ENCODE data around the gene STX10.
"Not testable (repeated sequence)": the region's sequence is repeated elsewhere in the genome, so short reads cannot be mapped to it uniquely, and the experiment has no call there.

STX10 gene, protein sequence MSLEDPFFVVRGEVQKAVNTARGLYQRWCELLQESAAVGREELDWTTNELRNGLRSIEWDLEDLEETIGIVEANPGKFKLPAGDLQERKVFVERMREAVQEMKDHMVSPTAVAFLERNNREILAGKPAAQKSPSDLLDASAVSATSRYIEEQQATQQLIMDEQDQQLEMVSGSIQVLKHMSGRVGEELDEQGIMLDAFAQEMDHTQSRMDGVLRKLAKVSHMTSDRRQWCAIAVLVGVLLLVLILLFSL
- 51.3 to 63.4 (median 59.5) reads per million in 4 experiments for total RNA-seq

DNA sequence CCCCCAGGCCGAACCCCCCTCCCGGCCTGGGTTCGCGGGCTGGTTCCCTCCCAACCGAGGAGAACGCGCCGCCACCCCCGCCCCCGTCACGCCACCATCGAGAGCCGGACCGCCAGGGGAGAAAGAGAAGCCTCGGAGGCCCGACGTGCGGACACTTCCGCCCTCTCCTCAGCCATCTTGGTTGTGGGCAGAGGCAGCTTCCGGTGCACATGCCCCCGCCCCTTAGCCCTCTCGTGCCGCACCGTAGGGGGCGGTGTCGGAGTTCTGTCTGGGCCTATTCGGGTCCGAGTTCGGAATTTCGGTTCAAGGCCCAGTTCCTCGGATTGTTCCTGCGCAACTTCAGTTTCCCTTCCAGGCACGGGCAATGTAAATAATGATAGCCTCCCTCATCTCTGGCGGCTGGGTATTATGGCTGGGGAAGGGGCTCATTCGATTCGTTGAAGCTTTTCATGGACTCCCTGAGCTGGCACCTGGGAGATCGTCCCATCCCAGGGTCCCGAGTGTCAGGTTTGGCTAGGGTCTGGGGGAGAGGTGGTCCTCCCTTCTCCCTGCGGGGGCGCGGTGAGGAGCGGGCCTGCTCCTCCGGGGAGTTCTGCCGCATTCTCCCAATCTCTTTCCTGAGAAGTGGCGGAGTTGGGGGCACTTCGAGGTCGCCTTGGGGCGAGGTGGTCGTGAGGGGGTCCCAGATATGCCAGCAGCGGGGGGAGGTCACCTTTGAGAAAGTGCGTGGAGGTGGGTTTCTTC, at the start of gene STX10, which contains the start of gene IER2:
STX10 (minus strand) TSS at position 189 of the 744 bp plus-strand sequence. CDS start 202 bp downstream, outside the sequence.
IER2 (plus strand) TSS at position 225 of the 744 bp plus-strand sequence. CDS start 2,776 bp downstream, outside the sequence.
- peak; percentile 86 for DNase-seq

DNA sequence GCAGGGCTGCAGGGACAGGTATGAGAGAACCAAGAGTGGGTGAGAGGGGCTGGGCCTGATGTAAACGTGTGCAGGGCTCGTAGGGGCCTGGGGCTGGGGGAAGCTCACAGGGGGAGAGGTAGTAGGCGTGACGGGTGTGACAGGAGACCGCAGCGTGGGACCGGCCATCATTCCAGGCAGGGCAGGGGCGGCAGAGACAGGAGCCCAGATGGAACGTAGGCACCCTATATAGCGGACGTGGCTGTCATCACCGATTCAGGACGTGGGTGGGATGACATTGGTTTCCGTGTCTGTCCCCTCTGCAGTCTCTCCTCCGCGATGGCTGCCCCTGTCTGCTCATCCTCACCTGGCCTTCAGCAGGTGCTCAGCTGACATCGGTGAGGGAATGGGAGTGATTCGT, 48.5 kb upstream of the STX10 start:
- no peak for DNase-seq

DNA sequence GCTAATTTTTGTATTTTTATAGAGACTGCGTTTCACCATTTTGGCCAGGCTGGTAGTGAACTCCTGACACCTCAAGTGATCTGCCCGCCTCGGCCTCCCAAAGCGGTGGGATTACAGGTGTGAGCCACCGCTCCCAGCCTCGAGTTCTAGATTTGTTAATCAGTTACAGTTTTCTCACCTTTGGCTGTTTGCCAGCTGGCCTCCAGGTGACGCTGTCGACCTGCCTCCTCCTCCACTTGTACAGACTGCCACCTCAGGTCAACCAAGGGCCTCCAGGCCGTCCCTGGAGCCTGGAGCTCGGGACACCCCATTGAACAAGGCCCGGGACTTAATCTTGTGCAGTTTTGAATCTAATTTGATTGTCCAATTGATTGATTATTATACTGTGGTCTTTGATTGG, 45.5 kb upstream of the STX10 start:
- peak; percentile 7 for DNase-seq

DNA sequence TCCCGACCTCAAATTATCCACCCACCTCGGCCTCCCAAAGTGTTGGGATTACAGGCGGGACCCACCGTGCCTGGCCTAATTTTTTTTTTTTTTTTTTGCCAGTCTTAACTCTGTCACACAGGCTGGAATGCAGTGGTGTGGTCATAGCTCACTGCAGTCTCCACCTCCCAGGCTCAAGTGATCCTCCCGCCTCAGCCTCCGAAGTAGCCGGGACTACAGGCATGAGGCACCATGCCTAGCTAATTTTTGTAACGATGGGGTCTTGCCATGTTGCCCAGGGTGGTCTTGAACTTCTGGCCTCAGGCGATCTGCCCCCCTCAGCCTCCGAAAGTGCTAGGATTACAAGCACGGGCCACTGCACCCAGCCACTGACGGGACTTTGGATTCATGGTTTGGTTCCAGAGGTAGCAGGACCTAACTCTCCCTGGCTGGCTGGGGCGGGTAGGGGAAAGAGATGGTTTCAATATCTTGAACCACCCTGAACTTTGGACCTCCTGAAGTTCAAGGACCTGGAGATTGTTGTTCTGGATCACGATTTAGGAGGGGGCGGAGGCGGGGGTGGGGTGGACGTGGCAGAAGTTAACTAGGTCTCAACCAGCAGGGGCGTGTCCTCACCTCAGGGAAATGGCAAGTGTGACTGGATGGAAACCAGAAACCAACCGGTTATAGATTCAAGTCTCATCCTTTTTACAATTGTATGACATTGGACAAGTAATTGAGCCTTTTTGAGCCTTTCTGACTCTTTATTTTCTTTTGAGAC, 40.8 kb upstream of the STX10 start:
- no peak for DNase-seq

DNA sequence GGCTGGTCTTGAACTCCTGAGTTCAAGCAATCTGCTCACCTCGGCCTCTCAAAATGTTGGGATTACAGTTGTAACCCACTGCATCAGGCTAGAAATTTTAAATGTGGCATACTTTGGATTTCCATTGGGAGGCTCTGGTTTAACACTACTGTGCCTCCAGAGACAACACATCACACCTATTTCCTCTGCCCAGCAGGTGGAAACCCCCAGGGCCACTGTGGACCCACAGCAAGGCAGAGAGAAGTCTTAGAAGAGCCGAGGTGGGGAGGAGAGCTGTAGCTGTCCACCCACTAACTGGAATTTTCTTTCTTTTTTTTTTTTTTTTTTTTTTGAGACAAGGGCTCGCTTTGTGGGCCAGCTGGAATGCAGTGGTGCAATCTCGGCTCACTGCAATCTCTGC, 39.4 kb upstream of the STX10 start:
- DNase-seq: no peak

DNA sequence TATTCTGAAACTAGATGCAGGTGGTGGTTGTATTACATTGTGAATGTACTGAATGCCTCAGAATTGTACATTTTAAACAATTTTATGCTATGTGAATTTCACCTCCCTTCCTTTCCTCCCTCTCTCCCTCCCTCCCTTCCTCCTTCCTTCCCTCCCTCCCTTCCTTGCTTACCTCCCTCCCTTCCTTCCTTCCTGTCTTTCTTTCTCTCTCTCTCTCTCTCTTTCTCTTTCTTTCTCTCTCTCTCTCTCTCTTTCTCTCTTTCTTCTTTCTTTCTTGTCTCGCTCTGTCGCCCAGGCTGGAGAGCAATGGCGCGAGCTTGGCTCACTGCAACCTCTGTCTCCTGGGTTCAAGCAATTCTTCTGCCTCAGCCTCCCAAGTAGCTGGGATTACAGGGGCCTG, 37.2 kb upstream of the STX10 start:
- no peak for DNase-seq

DNA sequence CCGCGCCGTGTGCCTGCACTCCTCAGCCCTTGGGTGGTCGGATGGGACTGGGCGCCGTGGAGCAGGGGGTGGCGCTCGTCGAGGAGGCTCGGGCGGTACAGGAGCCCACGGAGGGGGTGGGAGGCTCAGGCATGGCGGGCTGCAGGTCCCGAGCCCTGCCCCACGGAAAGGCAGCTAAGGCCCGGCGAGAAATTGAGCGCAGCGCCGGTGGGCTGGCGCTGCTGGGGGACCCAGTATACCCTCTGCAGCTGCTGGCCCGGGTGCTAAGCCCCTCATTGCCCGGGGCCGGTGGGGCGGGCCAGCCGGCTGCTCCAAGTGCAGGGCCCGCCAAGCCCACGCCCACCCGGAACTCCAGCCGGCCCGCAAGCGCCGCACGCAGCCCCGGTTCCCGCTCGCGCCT, 36.5 kb upstream of the STX10 start:
- DNase-seq: not testable (repeated sequence)

DNA sequence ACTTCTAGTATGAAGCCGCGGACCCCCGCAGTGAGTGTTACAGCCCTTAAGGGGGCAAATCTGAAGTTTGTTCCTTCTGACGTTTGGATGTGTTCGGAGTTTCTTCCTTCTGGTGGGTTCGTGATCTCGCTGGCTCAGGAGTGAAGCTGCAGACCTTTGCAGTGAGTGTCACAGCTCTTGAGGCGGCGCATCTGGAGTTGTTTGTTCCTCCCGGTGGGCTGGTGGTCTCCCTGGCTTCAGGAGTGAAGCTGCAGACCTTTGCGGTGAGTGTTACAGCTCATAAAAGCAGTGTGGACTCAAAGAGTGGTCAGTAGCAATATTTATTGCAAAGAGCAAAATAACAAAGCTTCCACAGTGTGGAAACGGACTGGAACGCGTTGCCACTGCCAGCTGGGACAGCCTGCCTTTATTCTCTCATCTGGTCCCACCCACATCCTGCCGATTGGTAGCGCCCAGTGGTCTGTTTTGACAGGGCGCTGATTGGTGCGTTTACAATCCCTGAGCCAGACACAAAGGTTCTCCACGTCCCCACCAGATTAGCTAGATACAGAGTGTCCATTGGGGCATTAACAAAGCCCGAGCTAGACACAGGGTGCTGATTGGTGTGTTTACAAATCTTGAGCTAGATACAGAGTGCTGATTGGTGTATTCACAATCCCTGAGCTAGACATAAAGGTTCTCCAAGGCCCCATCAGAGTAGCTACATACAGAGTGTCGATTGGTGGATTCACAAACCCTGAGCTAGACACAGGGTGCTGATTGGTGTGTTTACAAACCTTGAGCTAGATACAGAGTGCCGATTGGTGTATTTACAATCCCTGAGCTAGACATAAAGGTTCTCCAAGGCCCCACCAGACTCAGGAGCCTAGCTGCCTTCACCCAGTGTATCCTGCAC, 35.8 kb upstream of the STX10 start:
- DNase-seq: not testable (repeated sequence)

DNA sequence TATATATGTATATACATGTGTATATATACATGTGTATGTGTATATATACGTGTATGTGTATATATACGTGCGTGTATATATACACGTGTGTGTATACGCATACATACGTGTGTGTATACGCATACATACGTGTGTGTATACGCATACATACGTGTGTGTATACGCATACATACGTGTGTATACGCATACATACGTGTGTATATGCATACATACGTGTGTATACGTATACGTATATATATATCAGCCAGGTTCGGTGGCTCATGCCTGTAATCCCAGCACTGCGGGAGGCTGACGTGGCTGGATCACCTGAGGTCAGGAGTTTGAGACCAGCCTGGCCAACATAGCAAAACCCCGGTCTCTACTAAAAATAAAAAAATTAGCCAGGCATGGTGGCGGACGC, 34.8 kb upstream of the STX10 start:
- not testable (repeated sequence) for DNase-seq

DNA sequence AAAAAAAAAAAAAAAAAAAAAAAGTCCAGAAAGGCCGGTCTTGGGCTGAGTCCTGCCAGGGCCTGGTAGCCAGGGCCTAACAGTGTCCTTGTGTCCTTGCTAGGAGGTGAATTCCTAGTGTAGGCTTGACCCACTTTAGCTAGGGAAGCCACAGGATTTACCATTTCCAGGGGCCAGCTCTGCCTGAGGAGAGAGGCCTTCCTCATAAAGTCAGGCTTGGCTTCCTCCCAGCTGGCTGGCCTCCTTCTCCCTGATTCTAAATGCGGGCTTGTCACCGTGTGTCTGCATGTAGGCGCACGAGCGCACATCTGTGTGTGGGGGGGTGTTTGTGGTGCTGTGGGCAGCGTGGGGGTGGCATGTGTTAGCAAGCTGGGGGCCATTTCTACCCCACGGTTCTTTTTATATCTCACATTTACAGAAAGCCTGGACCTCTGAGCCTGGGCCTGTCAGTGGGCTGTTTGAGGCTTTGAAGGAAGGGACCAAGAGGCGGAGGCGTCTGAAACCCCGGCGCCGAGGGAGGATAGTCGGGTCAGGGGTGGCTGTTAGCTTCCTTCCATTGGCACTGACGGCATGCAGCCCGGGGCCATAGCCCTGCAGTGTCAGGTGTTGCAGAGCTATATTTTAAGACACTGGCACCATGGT, 31.7 kb upstream of the STX10 start:
- no peak for DNase-seq

DNA sequence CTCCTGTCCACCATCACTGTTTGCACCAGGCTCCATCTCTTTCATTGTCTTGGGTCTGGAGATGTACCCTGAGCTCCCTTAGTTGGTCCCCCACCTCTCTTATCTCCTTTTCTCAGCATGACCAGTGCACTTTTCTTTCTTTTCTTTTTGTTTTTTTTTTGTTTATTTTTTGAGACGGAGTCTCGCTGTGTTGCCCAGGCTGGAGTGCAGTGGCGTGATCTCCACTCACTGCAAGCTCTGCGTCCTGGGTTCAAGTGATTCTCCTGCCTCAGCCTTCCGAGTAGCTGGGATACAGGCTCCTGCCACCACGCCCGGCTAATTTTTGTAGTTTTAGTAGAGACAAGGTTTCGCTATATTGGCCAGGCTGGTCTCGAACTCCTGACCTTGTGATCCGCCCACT, 28.1 kb upstream of the STX10 start:
- DNase-seq: not testable (repeated sequence)

DNA sequence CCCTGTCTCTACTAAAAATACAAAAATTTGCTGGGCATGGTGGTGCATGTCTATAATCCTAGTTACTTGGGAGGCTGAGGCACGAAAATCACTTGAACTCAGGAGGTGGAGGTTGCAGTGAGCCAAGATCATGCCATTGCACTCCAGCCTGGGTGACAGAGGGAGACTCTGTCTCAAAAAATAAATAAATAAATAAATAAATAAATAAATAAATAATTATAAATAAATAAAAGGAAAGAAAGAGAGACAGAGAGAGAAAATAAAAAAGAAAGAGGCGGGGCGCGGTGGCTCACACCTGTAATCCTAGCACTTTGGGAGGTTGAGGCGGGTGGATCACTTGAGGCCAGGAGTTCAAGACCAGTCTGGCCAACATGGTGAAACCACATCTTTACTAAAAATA, 27.4 kb upstream of the STX10 start:
- DNase-seq: not testable (repeated sequence)

DNA sequence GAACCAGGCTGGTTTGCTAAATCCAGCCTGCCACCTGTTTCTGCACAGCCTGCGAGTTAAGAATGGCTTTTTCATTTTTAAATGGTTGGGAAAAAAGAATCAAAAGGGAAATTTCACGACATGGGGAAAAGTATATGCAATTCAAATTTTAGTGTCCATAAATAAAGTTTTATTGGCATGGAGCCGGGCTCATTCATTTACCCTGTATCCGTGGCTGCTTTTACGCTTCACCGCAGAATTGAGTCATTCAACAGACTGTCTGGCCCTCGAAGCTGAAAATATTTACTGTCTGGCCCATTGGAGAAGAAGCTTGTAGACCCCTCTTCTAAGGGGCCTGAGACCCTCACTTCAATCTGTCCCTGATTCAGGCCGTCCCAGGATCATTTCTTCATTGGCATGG, 26.2 kb upstream of the STX10 start:
- no peak for DNase-seq

DNA sequence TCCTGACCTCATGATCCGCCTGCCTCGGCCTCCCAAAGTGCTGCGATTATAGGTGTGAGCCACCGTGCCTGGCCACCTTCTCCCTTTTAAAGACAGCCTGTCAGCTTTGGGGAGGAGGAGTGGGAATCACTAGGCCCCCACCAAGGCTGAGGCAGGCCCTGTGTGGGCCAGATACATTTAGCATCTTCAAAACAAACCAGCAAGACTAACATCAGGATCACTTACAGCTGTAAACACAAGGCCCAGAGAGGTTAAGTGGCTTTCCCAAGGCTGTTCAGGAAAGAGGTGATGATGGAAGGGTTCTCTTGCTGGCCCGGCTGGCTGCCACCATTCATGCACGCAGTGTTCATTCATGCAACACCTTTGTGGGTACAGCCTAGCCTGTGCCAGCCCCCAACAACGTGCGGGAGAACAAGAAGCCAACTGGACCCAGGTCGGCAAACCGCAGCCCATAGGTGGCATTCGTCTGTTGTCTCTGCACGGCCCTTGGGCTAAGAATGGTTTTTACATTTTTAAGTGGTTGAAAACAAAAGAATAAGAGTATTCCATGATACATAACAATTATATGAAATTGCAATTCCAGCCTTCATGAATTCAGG, 23.1 kb upstream of the STX10 start:
- no peak for DNase-seq

DNA sequence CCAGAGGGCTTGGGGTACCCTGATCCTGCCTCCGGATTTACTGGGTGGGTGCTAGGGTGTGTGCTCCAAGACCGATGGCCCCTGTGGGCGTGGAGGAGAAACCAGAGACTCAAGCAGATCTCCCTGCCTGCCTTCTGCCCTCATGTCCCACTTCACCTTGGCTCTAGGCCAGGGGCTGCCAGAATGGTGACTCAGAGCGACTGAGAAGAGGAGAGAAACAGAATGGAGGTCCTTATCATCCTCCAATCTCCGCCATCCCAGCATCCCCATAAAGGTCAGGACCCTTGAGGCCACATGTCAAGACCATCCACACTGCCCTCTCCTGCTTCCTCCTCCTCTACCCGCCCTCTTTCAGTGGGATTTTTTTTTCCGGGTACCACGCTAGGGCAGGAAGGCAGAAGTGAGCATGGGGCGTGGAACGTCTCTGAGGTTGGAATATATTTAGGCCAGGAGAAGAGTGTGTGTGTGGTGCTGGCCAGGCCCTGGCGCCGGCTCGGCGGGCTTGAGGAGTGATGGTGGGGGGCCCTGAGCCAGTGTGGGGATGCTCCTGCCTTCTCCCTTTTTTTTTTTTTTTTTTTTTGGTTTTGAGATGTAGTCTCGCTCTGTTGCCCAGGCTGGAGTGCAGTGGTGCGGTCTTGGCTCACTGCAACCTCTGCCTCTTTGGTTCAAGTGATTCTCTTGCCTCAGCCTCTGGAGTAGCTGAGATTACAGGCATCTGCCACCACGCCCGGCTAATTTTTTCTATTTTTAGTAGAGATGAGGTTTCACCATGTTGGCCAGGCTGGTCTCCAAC, 22.4 kb upstream of the STX10 start:
- peak; percentile 67 for DNase-seq

DNA sequence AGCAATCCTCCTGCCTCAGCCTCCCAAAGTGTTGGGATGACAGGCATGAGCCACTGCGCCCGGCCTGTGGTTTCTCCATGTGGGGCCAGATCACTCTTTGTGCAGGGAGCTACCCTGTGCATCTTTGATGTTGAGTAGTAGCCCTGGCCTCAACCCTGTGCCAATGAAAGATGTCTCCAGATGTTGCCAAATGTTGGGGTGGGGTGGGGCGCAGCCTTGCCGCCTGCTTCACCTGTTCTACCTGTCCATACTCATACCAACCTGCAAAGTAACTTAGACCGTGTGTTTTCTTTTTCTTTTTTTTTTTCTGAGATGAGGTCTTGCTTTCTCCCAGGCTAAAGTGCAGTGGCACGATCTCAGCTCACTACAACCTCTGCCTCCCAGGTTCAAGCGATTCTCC, 21.0 kb upstream of the STX10 start:
- DNase-seq: no peak

DNA sequence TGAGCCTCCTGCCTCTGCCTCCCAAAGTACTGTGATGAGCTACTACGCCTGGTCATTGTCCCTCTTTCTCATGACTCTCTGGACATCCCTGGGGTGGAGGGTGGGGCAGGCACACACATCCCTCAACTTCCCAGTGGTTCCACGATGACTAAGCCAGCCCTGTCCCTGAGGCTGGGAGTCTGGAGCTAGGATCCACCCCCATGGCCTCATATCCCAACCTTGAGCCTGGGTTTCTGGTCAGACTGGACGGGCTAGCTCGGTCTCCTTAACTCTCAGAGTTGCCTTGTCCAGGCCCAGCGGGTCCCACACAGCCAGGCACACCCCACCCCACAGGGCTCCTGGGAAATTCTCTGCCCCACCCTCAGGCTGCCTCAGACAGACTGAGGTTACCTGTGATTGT, 19.6 kb upstream of the STX10 start:
- no peak for DNase-seq

DNA sequence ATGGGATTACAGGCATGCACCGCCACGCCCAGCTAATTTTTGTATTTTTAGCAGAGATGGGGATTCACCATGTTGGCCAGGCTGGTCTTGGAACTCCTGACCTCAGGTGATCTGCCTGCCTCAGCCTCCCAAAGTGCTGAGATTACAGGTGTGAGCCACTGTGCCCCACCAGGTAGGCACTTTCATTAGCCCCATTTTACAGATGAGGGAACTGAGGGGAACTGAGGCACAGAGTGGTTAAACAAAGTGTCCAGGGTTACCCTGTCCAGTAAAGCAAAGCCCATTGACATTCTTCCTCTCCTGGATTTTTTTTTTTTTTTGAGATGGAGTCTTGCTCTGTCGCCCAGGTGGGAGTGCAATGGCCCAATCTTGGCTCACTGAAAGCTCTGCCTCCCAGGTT, 16.0 kb upstream of the STX10 start:
- DNase-seq: not testable (repeated sequence)

DNA sequence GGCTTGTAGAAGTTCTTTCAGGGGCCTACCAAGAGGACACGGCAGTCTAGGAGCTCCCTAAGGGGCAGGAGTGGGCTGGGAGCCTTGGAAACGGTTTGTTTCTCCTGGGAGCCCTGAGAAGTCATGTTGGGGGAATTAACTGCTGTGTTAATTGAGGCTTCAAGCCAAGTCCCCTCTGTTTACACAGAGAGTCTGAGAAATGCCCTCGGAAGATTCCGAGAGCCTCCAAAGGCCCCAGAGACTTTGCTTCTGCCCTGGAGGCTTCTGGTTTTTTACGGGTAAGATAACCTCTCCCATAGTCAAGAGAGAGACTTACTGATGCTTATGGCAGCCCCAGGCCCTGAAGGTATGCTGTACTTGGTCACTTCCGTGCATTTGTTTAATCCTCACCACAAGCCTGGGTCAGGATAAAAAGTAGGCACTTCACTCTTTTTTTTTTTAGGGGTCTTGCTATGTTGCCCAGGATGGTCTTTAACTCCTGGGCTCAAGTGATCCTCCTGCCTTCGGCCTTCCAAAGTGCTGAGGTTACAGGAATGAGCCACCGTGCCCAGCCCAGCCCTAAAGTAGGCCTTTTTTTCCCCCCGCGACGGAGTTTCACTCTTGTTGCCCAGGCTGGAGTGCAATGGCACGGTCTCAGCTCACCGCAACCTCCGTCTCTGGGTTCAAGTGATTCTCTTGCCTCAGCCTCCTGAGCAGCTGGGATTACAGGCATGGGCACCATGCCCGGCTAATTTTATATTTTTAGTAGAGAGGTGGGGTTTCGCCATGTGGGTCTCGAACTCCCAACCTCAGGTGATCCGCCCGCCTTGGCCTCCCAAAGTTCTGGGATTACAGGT, 15.2 kb upstream of the STX10 start:
- DNase-seq: no peak

Measured in effector CD8-positive, alpha-beta T cell (primary cell).